MM.1S (cell line): ENCODE measurements around the gene DDX21.

Experiments
- CTCF ChIP-seq: fragments of 300-600 bp; sonication (generic); IDR thresholded peaks from 2 replicates; pipeline ENCODE4 v1.5.1; 2016; ENCODE audit warnings: antibody characterized with exemption, low read length, mixed read lengths
- EZH2 ChIP-seq: fragments of 300-600 bp; sonication (generic); optimal IDR thresholded peaks from 2 replicates; pipeline ENCODE3; 2017; ENCODE audit warnings: low read depth, mild to moderate bottlenecking, antibody characterized with exemption, low read length, mixed read lengths

DNA sequence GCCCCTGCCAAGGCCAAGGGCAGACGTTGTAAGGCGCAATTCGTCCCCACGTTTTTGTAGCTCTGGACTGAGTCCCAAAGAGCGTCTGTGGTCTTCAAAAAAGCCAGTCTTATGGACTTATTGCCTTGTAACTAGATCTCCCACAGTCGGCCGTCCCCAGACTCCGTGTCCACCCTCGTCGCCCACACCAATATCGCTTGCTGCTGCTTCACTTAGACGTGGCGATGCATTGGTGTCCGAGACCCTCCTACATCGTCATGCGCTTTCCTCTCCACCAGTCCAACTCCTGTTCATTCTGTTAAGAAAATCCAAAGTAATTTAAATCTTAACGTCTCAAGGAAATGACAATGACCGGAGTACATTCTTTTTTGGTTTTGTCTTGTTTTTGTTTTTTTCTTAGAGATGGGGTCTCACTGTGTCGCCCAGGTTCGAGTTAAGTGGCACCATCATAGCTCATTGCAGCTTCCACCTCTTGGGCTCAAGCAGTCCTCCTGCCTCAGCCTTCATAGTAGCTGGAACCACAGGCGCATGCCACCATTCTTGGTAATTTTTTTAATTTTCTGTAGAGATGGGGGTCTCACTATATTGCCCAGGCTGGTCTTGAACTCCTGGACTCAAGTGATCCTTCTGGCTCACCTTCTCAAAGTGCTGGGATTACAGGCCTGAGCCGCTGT is 33.5 kb downstream of the DDX21 start:
- TF ChIP-seq CTCF (no peak), EZH2 (no peak)
